G401.6 (cell line): ENCODE results near the gene HPS5.

Source experiments
- FAIRE-seq: peaks from 2 replicates; lab custom pipeline; 2012; peaks lifted over from hg19 to GRCh38; lab: Jason Lieb, UNC

Gene HPS5

GRCh38 chr11:18317551-18317950, 4.4 kb downstream of the HPS5 start:
- no peak for FAIRE-seq

- no peak for FAIRE-seq
Measured at GRCh38 chr11:18315893-18316292, 6.0 kb downstream of the HPS5 start.

- no peak for FAIRE-seq
Measured at GRCh38 chr11:18314784-18315523, 7.0 kb downstream of the HPS5 start.

DNA sequence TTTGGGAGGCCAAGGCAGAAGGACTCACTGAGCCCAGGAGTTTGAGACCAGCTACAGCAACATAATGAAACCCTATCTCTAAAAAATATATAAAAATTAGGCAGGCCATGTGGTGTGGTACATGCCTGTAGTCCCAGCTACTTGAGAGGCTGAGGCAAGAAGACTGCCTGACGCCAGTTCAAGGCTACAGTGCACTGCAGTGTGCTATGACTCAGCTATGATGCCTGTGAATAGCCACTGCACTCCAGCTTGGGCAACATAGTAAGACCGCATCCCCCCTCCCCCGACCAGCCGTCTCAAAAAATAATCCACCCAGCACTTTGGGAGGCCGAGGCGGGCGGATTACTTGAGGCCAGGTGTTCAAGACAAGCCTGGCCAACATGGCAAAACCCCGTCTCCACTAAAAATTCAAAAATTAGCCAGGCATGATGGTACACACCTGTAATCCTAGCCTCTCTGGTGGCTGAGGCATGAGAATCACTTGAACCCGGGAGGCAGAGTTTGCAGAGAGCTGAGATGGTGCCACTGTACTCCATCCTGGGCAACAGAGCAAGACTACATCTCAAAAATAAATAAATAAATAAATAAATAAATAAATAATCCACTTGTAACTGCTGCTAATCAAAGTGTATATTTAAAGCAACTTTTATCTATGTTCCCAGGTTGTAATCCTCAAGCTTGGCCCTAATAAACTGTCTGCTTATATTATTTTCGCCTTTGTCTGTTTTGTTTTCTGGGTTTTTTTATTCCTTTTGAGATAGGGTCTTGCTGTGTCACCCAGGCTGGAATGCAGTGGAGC, 7.8 kb downstream of the HPS5 start:
- no peak for FAIRE-seq

- no peak for FAIRE-seq
Measured at GRCh38 chr11:18312663-18313420, 9.1 kb downstream of the HPS5 start.

- no peak for FAIRE-seq
Measured at GRCh38 chr11:18312012-18312411, 9.9 kb downstream of the HPS5 start.

DNA sequence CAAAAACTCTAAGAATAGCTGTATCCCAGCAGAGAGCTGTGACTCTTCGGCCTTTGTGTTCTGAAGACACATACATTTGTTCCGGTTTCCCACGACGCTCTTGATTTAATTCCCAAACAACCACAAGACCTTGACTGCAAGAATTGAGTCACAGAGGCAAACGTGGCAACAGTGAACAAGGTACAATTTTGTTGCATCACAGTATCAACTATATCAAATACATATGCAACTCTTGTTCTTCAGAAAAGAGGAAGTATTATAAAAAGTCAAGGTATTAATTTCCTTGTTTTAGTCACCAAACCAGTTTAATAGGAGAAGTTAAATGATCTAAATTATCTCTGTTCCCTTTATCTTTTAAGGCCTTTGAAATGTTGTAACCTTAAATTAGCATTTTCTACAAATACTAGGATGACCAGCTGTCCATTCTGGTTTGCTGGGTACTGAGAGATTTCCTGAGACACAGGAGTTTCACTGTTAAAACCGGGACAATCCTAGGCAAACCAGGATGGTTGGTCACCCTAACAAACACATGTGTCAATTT, 11.1 kb downstream of the HPS5 start:
- FAIRE-seq, result no peak

DNA sequence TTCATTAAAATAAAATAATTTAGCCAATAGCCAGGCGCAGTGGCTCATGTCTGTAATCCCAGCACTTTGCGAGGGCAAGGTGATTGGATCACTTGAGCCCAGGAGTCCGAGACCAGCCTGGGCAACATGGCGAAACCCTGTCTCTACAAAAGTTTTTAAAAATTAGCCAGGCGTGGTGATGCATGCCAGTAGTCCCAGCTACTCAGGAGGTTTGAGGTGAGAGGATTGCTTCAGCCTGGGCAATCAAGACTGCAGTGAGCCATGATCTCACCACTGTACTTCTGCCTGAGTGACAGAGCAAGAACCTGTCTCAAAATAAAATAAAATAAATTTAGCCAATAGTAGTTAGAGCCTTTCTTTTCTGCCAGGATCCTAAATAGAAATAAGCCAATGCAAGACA, 12.2 kb downstream of the HPS5 start:
- no peak for FAIRE-seq

DNA sequence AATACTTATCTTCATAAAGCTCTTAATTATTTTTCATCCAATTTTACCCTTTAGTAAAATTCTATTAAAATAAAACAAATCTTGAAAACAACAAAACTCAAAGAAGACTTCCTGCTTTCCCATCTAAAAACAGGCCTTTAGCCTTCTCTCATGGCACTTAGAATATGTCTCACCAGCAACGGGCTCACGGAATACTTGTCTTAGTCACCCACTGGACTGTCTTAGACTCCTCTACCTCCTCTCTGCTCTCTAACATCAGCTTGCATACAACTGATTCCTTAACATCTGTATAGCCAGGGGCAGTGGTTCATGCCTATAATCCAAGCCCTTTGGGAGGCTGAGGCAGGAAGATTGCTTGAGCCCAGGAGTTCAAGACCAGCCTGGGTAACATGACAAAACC, 13.7 kb downstream of the HPS5 start:
- FAIRE-seq, result no peak

GRCh38 chr11:18307461-18308139, 14.3 kb downstream of the HPS5 start:
- FAIRE-seq, result no peak

- FAIRE-seq, result no peak
Measured at GRCh38 chr11:18304745-18305144, 17.2 kb downstream of the HPS5 start.

DNA sequence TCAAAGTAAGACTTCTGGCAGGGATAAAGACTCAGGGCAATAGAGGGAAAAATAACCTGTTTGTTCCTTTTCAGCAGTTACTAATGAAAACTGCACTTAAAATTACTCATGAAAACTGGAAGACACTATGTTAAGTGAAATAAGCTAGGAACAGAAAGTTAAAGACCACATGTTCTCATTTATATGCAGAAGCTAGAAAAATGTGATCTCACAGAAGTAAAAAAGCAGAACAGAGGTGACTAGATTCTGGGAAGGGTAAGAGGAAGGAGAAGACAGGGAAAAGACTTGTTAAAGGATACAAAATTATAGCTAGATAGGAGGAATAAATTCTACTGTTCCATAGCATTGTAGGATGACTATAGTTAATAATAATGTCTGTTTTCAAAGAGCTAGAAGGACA, 22.2 kb downstream of the HPS5 start:
- FAIRE-seq, result no peak

DNA sequence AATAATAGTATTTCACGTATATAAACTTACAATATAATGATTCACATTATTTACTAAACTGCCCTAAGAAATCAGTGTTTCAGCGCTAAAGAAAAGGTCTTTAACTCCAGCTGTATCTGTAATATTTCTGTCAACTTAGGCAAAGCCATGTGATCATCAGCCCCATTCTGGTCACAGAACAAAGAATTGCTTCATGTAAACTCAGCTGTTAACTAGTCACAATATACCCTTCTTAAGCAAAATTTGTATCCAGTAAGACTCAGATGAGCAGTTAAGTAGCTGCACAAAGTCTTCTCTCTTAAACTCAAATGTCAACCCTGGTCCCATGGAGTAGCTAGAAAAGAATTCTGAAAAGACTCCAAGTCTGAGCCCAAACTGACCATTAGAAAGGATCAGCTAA, 26.6 kb downstream of the HPS5 start:
- FAIRE-seq, result no peak

- FAIRE-seq, result no peak
Measured at GRCh38 chr11:18294862-18295261, 27.1 kb downstream of the HPS5 start.

GRCh38 chr11:18288911-18289310, 33.0 kb downstream of the HPS5 start:
- no peak for FAIRE-seq

- no peak for FAIRE-seq
Measured at GRCh38 chr11:18285841-18286240, 36.1 kb downstream of the HPS5 start.

DNA sequence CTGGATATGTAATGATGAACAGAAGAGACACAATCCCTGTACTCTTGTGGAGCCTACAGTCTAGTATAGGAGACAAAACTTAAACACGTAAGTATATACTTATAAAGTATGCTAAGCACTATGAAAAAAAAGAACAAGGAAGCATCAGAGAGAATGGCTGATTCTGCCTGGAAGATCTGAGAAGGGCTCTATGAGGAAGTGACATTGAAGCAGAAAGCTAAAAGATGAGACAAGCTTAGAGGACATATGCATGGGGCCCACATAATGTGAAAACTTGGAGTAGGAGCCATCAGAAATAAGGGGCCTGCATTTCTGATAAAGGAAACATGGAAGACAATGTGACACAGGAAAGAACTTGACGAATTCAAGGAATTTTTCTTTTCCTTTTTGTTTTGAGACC, 39.3 kb downstream of the HPS5 start:
- FAIRE-seq, result no peak

- FAIRE-seq, result no peak
Measured at GRCh38 chr11:18280438-18281045, 41.4 kb downstream of the HPS5 start.

DNA sequence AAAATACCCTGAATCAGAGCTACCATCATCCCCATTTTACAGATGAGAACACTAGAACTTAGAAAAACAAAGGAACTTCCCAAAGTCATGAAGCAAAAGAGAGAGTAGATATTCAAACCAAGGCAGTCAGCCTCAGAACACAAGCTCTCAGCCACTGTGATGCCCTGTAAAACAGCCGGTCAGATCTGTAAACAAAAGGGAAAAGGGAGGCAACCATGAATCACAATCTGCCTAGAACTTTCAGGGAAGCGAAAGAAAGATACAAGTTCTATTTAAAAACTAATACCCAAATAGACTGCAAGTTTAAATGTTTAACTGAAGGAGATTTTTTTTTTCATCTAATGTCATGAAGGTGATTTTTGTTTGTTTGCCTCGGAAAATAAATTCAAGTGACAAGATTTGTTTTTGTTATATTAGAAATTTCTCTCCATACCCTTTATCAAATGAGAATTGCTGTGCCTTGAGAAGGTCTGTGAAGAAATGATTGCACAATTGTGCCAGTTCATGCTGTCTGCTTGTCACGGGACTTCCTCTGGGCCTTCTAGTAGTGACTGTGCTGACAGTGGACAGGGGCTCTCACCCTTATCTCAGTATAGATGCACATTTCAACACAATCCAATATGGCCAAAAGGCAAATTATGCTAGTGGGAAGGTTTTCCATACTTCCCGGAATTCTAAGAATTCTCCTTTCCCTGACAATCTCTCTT, 44.2 kb downstream of the HPS5 start:
- no peak for FAIRE-seq

DNA sequence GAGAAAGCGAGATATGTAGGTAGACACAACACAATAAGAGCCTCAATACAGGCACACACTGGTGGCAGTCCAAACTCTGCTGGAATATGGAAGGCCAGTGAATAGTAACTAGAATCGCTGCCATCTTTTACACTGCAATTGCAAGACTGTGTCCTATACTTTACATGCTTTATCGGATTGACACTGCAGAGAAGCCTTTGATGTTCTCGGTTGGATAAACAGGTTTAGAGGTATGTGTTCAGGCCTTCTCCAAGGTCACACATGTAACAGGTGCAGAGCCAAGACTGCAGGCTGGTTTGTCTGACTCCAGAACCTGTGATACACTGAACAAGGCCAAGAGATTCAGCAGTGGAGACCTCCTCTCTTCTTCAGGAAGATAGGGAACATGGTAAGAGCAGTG, 50.7 kb downstream of the HPS5 start:
- no peak for FAIRE-seq

- FAIRE-seq, result no peak
Measured at GRCh38 chr11:18270102-18270501, 51.8 kb downstream of the HPS5 start.
